Measurements from ENCODE around the gene TRDN. TPM values are rescaled to one million over a fixed set of nuclear protein-coding genes. Genes with fewer than 3 reads are reported as not detected.

TRDN gene
- total RNA-seq, 3 donors from 2014 or later, result 0.96 TPM; not detected in 2

- Histone ChIP-seq H3K4me3 (no peak overlapping the region), H3K27ac (no peak overlapping the region), H3K9me3 (peaks cover 0 to 11% of the 10 kb centered on the region in 2 donors), H3K4me1 (no peaks in the 10 kb centered on the region), H3K27me3 (no peaks in the 10 kb centered on the region), H3K36me3 (no peaks in the 10 kb centered on the region)
- no peak for DNase-seq (ENCODE audit: low spot score in 2 of 2)
- intact Hi-C loops (cut with DNase I; ENCODE audit: low total_unique reads), result no loop called here
- TF ChIP-seq POLR2A (IDR thresholded peaks at IDR 0.05) (no peak), CTCF (IDR thresholded peaks at IDR 0.05) (no peak), POLR2AphosphoS5 (IDR thresholded peaks at IDR 0.05) (no peak)
Measured at GRCh38 chr6:123189816-123190215, 446.9 kb downstream of the TRDN start.

GRCh38 chr6:123182998-123183397 lies 453.8 kb downstream of the TRDN start:
- peaks cover 8 to 16% of the 10 kb centered on the region in 2 donors for H3K9me3 ChIP-seq
- no peaks in the 10 kb centered on the region for H3K36me3 ChIP-seq
- intact Hi-C loops (cut with DNase I; ENCODE audit: low total_unique reads), result no loop called here
- H3K4me3 ChIP-seq, result no peak overlapping the region
- H3K4me1 ChIP-seq, result no peaks in the 10 kb centered on the region
- no peaks in the 10 kb centered on the region for H3K27me3 ChIP-seq
- TF ChIP-seq POLR2A (IDR thresholded peaks at IDR 0.05) (no peak), POLR2AphosphoS5 (IDR thresholded peaks at IDR 0.05) (no peak), CTCF (IDR thresholded peaks at IDR 0.05) (no peak)
- no peak for DNase-seq (ENCODE audit: low spot score in 2 of 2)
- no peak overlapping the region for H3K27ac ChIP-seq

GRCh38 chr6:123176706-123177105 lies 460.0 kb downstream of the TRDN start:
- no peak for DNase-seq (ENCODE audit: low spot score in 2 of 2)
- Histone ChIP-seq H3K27ac (no peak overlapping the region), H3K36me3 (no peaks in the 10 kb centered on the region), H3K4me1 (no peaks in the 10 kb centered on the region), H3K9me3 (no peaks in the 10 kb centered on the region), H3K4me3 (no peak overlapping the region), H3K27me3 (no peaks in the 10 kb centered on the region)
- TF ChIP-seq CTCF (IDR thresholded peaks at IDR 0.05) (no peak), POLR2A (IDR thresholded peaks at IDR 0.05) (no peak), POLR2AphosphoS5 (IDR thresholded peaks at IDR 0.05) (no peak)
- intact Hi-C loops (cut with DNase I; ENCODE audit: low total_unique reads), result no loop called here

GRCh38 chr6:123171341-123172115 lies 465.2 kb downstream of the TRDN start:
- Histone ChIP-seq H3K4me3 (no peak overlapping the region), H3K4me1 (no peaks in the 10 kb centered on the region), H3K27me3 (no peaks in the 10 kb centered on the region), H3K36me3 (no peaks in the 10 kb centered on the region), H3K9me3 (no peaks in the 10 kb centered on the region), H3K27ac (no peak overlapping the region)
- TF ChIP-seq CTCF (IDR thresholded peaks at IDR 0.05) (no peak), POLR2A (IDR thresholded peaks at IDR 0.05) (no peak), POLR2AphosphoS5 (IDR thresholded peaks at IDR 0.05) (no peak)
- no peak for DNase-seq (ENCODE audit: low spot score in 2 of 2)
- intact Hi-C loops (cut with DNase I; ENCODE audit: low total_unique reads), result no loop called here

GRCh38 chr6:123169774-123170095 lies 467.0 kb downstream of the TRDN start:
- H3K27me3 ChIP-seq, result no peaks in the 10 kb centered on the region
- no peak for DNase-seq (ENCODE audit: low spot score in 2 of 2)
- H3K36me3 ChIP-seq, result no peaks in the 10 kb centered on the region
- intact Hi-C loops (cut with DNase I; ENCODE audit: low total_unique reads), result no loop called here
- TF ChIP-seq CTCF (IDR thresholded peaks at IDR 0.05) (no peak), POLR2A (IDR thresholded peaks at IDR 0.05) (no peak), POLR2AphosphoS5 (IDR thresholded peaks at IDR 0.05) (no peak)
- no peaks in the 10 kb centered on the region for H3K4me1 ChIP-seq
- no peak overlapping the region for H3K27ac ChIP-seq
- H3K4me3 ChIP-seq, result no peak overlapping the region
- H3K9me3 ChIP-seq, result no peaks in the 10 kb centered on the region

Data from breast epithelium (tissue), 4 donors.